Parathyroid adenoma (tissue), 2 donors: ENCODE results near the gene DAB2IP.

Experiments
- H2AFZ ChIP-seq: fragments of 300-600 bp; sonication (generic); one replicate; pipeline ENCODE4 v1.7.0; 2017; ENCODE audit warnings: antibody characterized with exemption, mild to moderate bottlenecking
- H3K27ac ChIP-seq: fragments of 300-600 bp; sonication (generic); one replicate; pipeline ENCODE4 v1.7.0; 2017
- H3K27me3 ChIP-seq: fragments of 300-600 bp; sonication (generic); one replicate; pipeline ENCODE4 v1.7.0; 2017; ENCODE audit warnings: low read length; ENCODE audit not compliant: control insufficient read depth, insufficient read depth
- H3K36me3 ChIP-seq: fragments of 300-600 bp; sonication (generic); one replicate; pipeline ENCODE4 v1.7.0; 2017; ENCODE audit warnings: low read length; ENCODE audit not compliant: control insufficient read depth, insufficient read depth
- H3K4me1 ChIP-seq: fragments of 300-600 bp; sonication (generic); one replicate; pipeline ENCODE4 v1.7.0; 2017; ENCODE audit warnings: control low read depth
- H3K4me2 ChIP-seq: fragments of 300-600 bp; sonication (generic); one replicate; pipeline ENCODE4 v1.7.0; 2017; ENCODE audit warnings: low read length
- H3K4me3 ChIP-seq: fragments of 300-600 bp; sonication (generic); one replicate; pipeline ENCODE4 v1.7.0; 2017; ENCODE audit warnings: low read depth, low read length
- H3K79me2 ChIP-seq: fragments of 300-600 bp; sonication (generic); one replicate; pipeline ENCODE4 v1.7.0; 2017; ENCODE audit warnings: control low read depth
- H3K9ac ChIP-seq: fragments of 300-600 bp; sonication (generic); one replicate; pipeline ENCODE4 v1.7.0; 2017; ENCODE audit warnings: mild to moderate bottlenecking
- H3K9me3 ChIP-seq: fragments of 300-600 bp; sonication (generic); one replicate; pipeline ENCODE4 v1.7.0; 2017; ENCODE audit warnings: low read length; ENCODE audit not compliant: control insufficient read depth
- TF ChIP-seq, protein P1 (sequence below): fragments of 300-600 bp; sonication (generic); IDR thresholded peaks from one replicate; pipeline ENCODE4 v1.7.0; 2017; ENCODE audit warnings: antibody characterized with exemption, mild to moderate bottlenecking
- donor health status: primary hyperparathyroidism.

The DAB2IP gene

DNA sequence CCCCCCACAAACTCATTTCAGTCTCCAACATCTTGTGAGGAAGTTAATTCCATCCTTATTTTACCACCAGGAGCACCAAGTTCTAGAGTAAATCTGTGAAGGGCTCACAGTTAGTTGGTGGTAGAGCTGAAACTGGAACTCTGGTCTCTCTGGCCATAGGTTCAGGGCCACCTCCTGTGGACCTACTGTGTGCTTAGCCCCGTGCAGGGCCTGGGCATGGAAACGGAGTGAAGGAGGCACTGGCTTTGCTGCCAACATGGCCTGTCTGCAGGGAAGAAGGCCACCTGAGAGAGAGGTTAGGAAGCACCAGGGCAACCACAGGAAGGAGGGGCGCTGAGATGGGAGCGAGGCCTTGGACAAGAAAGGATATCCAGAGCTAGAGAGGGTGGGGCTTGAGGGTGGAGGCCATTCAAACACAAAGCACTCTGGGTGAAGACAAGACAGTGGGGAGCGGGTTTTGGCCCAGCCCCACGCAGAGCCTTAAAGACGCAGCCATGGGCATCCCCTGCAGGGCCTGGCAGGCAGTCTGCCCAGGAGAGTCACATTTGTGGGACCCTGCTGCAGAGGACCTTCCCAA is 16.0 kb upstream of the DAB2IP start:
- TF ChIP-seq, protein P1, sequence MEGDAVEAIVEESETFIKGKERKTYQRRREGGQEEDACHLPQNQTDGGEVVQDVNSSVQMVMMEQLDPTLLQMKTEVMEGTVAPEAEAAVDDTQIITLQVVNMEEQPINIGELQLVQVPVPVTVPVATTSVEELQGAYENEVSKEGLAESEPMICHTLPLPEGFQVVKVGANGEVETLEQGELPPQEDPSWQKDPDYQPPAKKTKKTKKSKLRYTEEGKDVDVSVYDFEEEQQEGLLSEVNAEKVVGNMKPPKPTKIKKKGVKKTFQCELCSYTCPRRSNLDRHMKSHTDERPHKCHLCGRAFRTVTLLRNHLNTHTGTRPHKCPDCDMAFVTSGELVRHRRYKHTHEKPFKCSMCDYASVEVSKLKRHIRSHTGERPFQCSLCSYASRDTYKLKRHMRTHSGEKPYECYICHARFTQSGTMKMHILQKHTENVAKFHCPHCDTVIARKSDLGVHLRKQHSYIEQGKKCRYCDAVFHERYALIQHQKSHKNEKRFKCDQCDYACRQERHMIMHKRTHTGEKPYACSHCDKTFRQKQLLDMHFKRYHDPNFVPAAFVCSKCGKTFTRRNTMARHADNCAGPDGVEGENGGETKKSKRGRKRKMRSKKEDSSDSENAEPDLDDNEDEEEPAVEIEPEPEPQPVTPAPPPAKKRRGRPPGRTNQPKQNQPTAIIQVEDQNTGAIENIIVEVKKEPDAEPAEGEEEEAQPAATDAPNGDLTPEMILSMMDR = no peak
- Histone ChIP-seq H3K9ac (no peak overlapping the region), H2AFZ (no peak overlapping the region), H3K9me3 (no peaks in the 10 kb centered on the region), H3K79me2 (no peaks in the 10 kb centered on the region), H3K36me3 (no peaks in the 10 kb centered on the region), H3K27ac (no peak overlapping the region), H3K4me3 (no peak overlapping the region), H3K27me3 (no peaks in the 10 kb centered on the region), H3K4me2 (no peak overlapping the region), H3K4me1 (no peaks in the 10 kb centered on the region)

DNA sequence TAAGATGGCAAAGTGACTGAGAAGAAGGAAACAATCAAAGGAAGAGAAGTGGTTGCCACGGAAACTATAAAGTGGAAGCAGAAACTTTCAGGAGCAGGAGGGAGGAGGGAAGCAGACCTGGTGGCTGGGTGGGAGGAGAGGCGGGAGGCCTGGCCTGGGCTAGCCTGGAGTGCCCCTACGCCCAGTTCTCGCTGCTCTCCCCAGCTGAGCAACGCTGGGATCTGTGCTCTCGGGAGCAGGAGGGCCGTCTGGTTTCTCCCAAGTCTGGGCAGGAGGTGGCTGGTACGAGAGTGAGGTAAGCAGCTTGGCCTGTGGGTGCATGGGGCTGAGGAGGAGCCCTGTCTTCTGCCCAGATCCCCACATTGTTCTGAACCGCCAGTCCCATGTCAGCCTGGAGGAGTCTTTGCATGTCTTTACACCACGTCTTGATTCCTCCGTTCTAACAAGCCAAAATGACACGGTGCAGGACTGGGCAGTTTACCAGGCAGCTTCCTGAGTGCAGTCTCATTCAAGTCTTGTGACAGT is 15.0 kb upstream of the DAB2IP start:
- no peaks in the 10 kb centered on the region for H3K27me3 ChIP-seq
- H3K4me3 ChIP-seq = no peak overlapping the region
- H3K4me2 ChIP-seq = no peak overlapping the region
- H2AFZ ChIP-seq = no peak overlapping the region
- no peaks in the 10 kb centered on the region for H3K9me3 ChIP-seq
- no peak overlapping the region for H3K9ac ChIP-seq
- no peaks in the 10 kb centered on the region for H3K4me1 ChIP-seq
- no peak overlapping the region for H3K27ac ChIP-seq
- TF ChIP-seq, protein P1 = no peak
- no peaks in the 10 kb centered on the region for H3K79me2 ChIP-seq
- no peaks in the 10 kb centered on the region for H3K36me3 ChIP-seq

DNA sequence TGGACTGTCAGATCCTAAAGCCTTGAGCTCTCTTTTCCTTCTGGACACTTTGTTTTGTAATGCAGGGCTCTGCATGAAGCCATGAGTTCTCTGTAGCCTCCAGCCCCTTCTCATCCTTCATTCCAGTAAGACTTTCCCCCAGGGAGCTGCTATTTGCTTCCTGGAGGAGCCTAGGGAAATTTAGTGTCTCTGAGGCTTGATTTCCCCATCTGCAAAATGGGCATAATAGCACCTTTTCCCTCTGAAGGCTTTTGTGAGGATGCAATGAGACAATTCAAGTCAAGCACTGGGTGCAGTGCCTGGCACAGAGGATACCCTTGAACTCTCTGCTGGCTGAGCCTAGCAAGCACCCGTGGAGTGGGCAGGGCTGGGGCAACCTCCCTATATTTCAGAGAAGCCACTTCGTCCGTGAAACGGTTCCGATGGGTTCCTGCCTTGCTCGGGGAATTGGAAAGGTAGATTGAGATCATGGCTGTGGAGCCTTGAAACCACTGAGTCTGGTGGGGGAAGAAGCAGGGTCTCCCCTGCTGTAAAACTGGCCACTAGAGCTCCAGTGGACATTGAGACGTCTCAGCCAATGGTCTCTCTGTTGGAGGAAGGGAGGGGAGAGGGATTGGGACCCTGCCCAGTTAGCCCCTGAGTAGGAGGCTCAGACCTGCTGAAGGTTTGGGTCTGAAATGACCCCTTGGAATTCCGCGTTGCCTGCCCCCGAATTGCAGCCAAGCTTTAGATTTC is 14.3 kb upstream of the DAB2IP start:
- Histone ChIP-seq H3K27ac (no peak overlapping the region), H3K4me3 (no peak overlapping the region)
- TF ChIP-seq, protein P1 = no peak

DNA sequence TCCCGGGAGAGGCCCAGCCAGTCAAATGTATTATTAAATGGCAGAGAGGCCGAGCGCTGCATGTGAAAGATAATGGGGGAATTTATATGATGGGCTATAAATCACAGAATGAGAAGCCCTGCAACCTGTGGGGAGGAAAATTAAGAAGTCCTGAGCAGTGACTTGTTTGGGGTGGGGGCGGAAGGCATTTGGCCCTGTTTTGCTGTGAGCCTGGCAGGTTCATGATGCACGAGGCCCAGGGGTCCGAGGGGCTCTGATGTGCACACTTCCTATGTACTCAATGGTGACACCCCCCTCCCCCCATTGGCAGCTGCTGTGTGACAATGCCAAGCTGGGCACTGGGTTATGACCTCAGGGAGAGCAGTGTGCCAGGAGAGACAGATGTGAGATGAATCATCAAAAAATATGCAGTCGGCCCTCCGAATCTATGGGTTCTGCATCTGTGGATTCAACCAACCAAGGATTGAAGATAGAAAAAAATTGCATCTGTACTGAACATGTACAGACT is 13.7 kb upstream of the DAB2IP start:
- H3K4me1 ChIP-seq = no peaks in the 10 kb centered on the region
- H3K4me2 ChIP-seq = no peak overlapping the region
- no peaks in the 10 kb centered on the region for H3K27me3 ChIP-seq
- no peak overlapping the region for H3K9ac ChIP-seq
- no peaks in the 10 kb centered on the region for H3K36me3 ChIP-seq
- H2AFZ ChIP-seq = no peak overlapping the region
- H3K4me3 ChIP-seq = no peak overlapping the region
- H3K27ac ChIP-seq = no peak overlapping the region
- no peaks in the 10 kb centered on the region for H3K79me2 ChIP-seq
- no peaks in the 10 kb centered on the region for H3K9me3 ChIP-seq
- TF ChIP-seq, protein P1 = no peak

More for the DNA sequence above, 14.3 kb upstream of the DAB2IP start:
- no peaks in the 10 kb centered on the region for H3K9me3 ChIP-seq
- no peaks in the 10 kb centered on the region for H3K27me3 ChIP-seq
- H3K9ac ChIP-seq = no peak overlapping the region
- H2AFZ ChIP-seq = no peak overlapping the region
- H3K79me2 ChIP-seq = no peaks in the 10 kb centered on the region
- no peaks in the 10 kb centered on the region for H3K4me1 ChIP-seq
- no peak overlapping the region for H3K4me2 ChIP-seq
- no peaks in the 10 kb centered on the region for H3K36me3 ChIP-seq
